GM12801 (cell line): Measurements from ENCODE around the gene RUNX2.

Source experiments
- TF ChIP-seq, protein P1 (sequence below): IDR thresholded peaks from one replicate; pipeline ENCODE4 v1.5.1; 2011; ENCODE audit warnings: control low read depth; ENCODE audit not compliant: insufficient read length; ENCODE audit errors: extremely low read depth

Gene RUNX2

GRCh38 chr6:45533386-45533785 is 205.3 kb downstream of the RUNX2 start:
- TF ChIP-seq, protein P1, sequence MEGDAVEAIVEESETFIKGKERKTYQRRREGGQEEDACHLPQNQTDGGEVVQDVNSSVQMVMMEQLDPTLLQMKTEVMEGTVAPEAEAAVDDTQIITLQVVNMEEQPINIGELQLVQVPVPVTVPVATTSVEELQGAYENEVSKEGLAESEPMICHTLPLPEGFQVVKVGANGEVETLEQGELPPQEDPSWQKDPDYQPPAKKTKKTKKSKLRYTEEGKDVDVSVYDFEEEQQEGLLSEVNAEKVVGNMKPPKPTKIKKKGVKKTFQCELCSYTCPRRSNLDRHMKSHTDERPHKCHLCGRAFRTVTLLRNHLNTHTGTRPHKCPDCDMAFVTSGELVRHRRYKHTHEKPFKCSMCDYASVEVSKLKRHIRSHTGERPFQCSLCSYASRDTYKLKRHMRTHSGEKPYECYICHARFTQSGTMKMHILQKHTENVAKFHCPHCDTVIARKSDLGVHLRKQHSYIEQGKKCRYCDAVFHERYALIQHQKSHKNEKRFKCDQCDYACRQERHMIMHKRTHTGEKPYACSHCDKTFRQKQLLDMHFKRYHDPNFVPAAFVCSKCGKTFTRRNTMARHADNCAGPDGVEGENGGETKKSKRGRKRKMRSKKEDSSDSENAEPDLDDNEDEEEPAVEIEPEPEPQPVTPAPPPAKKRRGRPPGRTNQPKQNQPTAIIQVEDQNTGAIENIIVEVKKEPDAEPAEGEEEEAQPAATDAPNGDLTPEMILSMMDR: no peak

DNA sequence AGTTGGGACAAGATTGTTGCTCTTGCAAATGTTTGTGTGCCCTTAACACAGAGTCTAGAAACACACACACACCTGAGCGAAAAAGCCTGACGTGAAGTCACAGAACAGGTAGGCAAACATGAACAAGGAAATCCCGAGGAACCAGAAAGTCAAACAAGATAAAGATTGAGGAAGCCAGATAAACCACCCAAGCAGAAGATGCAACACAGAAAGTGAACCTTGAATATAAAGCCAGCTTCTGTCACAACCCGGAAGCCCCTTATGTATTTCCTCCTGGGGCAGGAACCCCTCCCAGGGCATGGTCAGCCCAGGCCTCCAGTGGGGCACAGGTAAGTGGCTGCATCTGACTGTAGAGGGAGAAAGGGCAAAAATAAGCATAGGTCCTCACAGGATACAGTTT is 207.8 kb downstream of the RUNX2 start:
- TF ChIP-seq, protein P1: no peak

GRCh38 chr6:45537539-45537938 is 209.4 kb downstream of the RUNX2 start:
- TF ChIP-seq, protein P1: no peak

DNA sequence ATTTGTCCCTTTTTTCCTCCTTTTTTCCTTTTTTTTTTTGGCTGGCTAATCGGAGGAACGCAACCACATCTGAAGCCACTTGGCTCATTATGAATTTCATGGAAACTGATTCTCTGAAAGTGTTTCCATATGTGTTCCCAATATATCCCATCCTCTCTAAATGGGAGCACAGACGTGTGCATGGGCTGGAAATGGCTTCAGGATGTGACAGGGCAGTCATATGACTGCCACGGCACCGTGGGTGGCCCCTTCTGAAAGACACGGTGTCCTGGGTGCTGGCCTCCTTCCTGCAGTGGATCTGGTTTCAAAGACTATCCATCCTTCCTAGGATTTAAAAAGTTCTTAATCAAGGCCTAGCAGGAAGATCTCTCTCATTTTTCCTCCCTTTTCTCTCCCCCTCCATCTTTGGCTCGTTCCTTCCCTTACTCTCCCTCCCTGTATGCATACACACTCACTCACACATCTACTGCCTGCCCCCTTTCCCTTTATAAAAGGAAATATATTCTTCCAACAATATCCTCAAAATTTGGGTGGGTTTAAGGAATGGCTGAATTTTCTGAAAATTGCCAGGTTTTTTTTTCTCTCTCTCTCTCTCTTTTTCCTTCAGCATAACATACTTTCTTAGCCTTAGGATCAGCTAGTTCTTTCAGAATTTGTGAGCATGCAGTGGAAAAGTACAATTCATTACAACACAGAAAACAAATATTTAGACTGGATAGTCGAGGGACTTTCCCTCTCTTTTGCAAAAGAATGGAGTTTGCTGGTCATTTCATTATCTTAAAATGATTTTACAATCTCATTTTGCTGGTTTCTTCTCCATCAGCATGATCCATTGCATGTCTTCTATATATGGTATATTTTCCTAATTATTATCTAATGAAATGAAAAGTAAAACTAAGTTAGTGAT is 210.8 kb downstream of the RUNX2 start:
- TF ChIP-seq, protein P1: no peak

GRCh38 chr6:45540375-45540920 is 212.3 kb downstream of the RUNX2 start:
- TF ChIP-seq, protein P1: no peak

DNA sequence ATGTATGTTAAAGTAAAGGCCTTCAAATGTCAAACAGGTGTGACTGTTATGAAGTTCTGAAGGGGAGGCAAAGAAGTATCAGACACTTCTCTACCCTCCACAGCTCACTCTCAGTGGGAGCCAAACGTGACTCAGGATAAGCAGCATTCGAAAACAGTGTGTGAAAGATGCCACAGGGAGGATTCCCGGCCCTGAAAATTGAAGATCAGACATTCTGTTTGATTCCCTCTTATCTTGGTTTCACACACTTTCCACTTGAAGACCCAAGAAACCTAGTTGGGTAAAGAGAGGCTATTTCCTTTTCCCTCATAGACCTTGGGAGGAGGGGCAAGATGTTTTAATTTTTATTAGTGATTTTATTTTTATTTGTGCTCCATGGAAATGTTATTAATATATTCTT is 213.8 kb downstream of the RUNX2 start:
- TF ChIP-seq, protein P1: no peak

DNA sequence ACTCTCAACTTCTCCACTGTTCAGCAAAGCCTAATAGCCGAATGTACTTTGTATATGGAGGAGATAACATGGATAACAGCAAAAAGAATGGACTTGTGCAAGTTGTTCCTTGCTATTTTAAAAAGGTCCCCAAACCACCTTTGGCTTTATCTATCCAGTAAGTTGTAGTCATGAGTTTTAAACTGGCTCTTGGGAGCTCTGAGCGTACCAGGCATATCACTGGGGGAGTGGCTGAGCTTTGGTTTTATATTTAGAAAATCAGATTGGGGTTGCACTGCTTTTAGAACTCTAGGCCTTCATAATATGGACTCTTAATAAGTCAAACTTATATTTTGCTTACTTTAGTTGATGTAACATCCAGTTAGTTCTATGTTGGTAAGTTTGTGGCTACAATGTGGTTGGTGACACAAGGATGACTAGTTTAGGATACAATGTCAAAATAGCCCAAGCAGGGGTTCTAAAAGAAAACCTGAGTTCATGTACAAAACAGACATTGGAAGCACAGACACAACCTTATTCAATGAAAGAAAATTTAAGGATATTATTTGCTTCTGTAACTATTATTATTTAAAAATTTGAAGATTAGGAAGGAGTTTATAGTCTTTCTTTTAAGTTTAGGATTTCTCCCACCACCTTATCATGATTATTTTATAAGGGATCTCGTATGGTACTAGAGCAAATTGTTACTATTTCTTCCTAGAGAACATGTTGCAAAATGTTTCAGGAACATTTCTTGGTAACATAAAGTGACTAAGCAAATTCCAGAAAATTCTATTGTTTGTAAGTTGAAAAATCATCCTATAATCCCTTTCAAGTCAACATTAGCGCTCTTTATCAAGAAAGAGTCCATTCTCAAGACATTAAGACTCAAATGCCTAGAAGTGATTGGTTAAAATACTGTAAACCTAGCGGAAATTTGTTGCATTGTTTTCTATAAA is 215.4 kb downstream of the RUNX2 start:
- TF ChIP-seq, protein P1: no peak
